ENCODE measurements around the gene TBCEL.

GRCh38 chr11:121106812-121107211 lies 82.9 kb downstream of the TBCEL start:
- TF ChIP-seq POLR2AphosphoS5 (IDR thresholded peaks at IDR 0.05; ENCODE audit: low read depth, low read length) = no peak
- no peak for TF ChIP-seq SPI1 (IDR thresholded peaks at IDR 0.05; ENCODE audit: low read depth, low read length)
- no peak for TF ChIP-seq TAF1 (IDR thresholded peaks at IDR 0.05; ENCODE audit: low read depth, low read length)
- TF ChIP-seq POLR2A (IDR thresholded peaks at IDR 0.05; ENCODE audit: low read depth, low read length) = no peak
- TF ChIP-seq POU2F2 (IDR thresholded peaks at IDR 0.05; ENCODE audit: low read depth, low read length) = no peak
